GM03348 (cell line): ENCODE results near the gene GPR65.

ENCODE experiments used
- DNase-seq: peaks from one replicate; pipeline ENCODE4 v3.0.0; 2012; ENCODE audit warnings: low spot score

GPR65 gene

GRCh38 chr14:88040146-88040545 lies 35.2 kb downstream of the GPR65 start:
- no peak for DNase-seq

GRCh38 chr14:88043529-88044443 lies 38.9 kb downstream of the GPR65 start:
- DNase-seq = no peak

- no peak for DNase-seq
Observed at GRCh38 chr14:88044444-88044758, 39.5 kb downstream of the GPR65 start.

- no peak for DNase-seq
Observed at GRCh38 chr14:88044776-88045446, 40.0 kb downstream of the GPR65 start.

GRCh38 chr14:88045705-88046104 lies 40.8 kb downstream of the GPR65 start:
- no peak for DNase-seq

GRCh38 chr14:88048351-88048750 lies 43.4 kb downstream of the GPR65 start:
- DNase-seq = no peak

- DNase-seq = no peak
Observed at GRCh38 chr14:88049266-88049665, 44.3 kb downstream of the GPR65 start.

GRCh38 chr14:88049936-88050335 lies 45.0 kb downstream of the GPR65 start:
- DNase-seq = no peak

GRCh38 chr14:88060576-88060975 lies 55.6 kb downstream of the GPR65 start:
- no peak for DNase-seq

- DNase-seq = no peak
Observed at GRCh38 chr14:88063811-88064210, 58.9 kb downstream of the GPR65 start.
